IMR-90 (cell line): ENCODE results near the gene GALNT7. TPM values are rescaled to one million over a fixed set of nuclear protein-coding genes. Genes with fewer than 3 reads are reported as not detected.

ENCODE experiments used
- ATAC-seq: fragments of 200-7000 bp; cut with Tn5 transposase; 2 replicates; pipeline ENCODE4 v1.9.1; 2020; ENCODE audit warnings: low read depth, mild to moderate bottlenecking, moderate library complexity
- BruUV-seq: library from RNA; stranded (reverse); fragments of 400-500 nt; replicated peaks from 2 replicates; lab custom pipeline; 2021; lab: Mats Ljungman, UMichigan
- CTCF ChIA-PET: fragments of 300-600 bp; formaldehyde crosslinking; extraction: SDS; loops from one replicate; lab custom pipeline; 2021; ENCODE audit warnings: antibody characterized with exemption; lab: Yijun Ruan, JAX
- POLR2A ChIA-PET: fragments of 300-600 bp; sonication (Branson Sonifier 250); formaldehyde crosslinking; loops from one replicate; lab custom pipeline; 2022; ENCODE audit warnings: antibody characterized with exemption; ENCODE audit not compliant: unreplicated experiment; lab: Charles Lee
- DNase-seq: peaks from one replicate; pipeline ENCODE4 v3.0.0; 2013
- H2AFZ ChIP-seq: replicated peaks from 2 replicates; pipeline ENCODE3; 2013; ENCODE audit warnings: low read length, mild to moderate bottlenecking; ENCODE audit not compliant: poor library complexity
- H2AK5ac ChIP-seq: 2 replicates; pipeline ENCODE4 v1.6.1; 2013; ENCODE audit warnings: low read depth, low read length, inconsistent platforms
- H2AK9ac ChIP-seq: replicated peaks from 2 replicates; pipeline ENCODE3; 2013; ENCODE audit warnings: mild to moderate bottlenecking, low read depth, low read length, moderate library complexity; ENCODE audit not compliant: poor library complexity
- H2BK120ac ChIP-seq: 2 replicates; pipeline ENCODE4 v1.6.1; 2013; ENCODE audit warnings: low read depth, low read length, inconsistent platforms
- H2BK15ac ChIP-seq: 3 replicates; pipeline ENCODE4 v1.6.1; 2013; ENCODE audit warnings: low read depth, low read length, inconsistent platforms
- H2BK20ac ChIP-seq: 2 replicates; pipeline ENCODE4 v1.6.1; 2013; ENCODE audit warnings: low read depth, mild to moderate bottlenecking, inconsistent platforms, low read length, moderate library complexity
- H2BK5ac ChIP-seq: 2 replicates; pipeline ENCODE4 v1.6.1; 2013; ENCODE audit warnings: mild to moderate bottlenecking, low read depth, low read length, inconsistent platforms; ENCODE audit not compliant: poor library complexity, severe bottlenecking
- H3K14ac ChIP-seq: replicated peaks from 2 replicates; pipeline ENCODE4 v1.6.1; 2013; ENCODE audit warnings: low read depth, low read length, inconsistent platforms
- H3K18ac ChIP-seq: 2 replicates; pipeline ENCODE4 v1.6.1; 2013; ENCODE audit warnings: low read depth, low read length, control low read depth
- H3K23ac ChIP-seq: 2 replicates; pipeline ENCODE4 v1.6.1; 2013; ENCODE audit warnings: low read depth, low read length, inconsistent platforms
- H3K27ac ChIP-seq: 2 replicates; pipeline ENCODE4 v1.5.1; 2013; ENCODE audit warnings: mild to moderate bottlenecking, control low read depth, low read length; ENCODE audit not compliant: insufficient read depth
- H3K27me3 ChIP-seq: 2 replicates; pipeline ENCODE4 v1.6.1; 2013; ENCODE audit warnings: low read length; ENCODE audit not compliant: control insufficient read depth, insufficient read depth
- H3K36me3 ChIP-seq: 2 replicates; pipeline ENCODE4 v1.6.1; 2013; ENCODE audit warnings: low read length, mixed read lengths; ENCODE audit not compliant: control insufficient read depth, insufficient read depth
- H3K4ac ChIP-seq: 2 replicates; pipeline ENCODE4 v1.6.1; 2013; ENCODE audit warnings: low read depth, low read length, inconsistent platforms
- H3K4me1 ChIP-seq: 2 replicates; pipeline ENCODE4 v1.6.1; 2013; ENCODE audit warnings: low read length, mixed read lengths; ENCODE audit not compliant: control insufficient read depth, insufficient read depth
- H3K4me2 ChIP-seq: 2 replicates; pipeline ENCODE4 v1.6.1; 2013; ENCODE audit warnings: low read depth, mild to moderate bottlenecking, control low read depth, low read length, moderate library complexity
- H3K4me3 ChIP-seq: 2 replicates; pipeline ENCODE4 v1.5.1; 2013; ENCODE audit warnings: low read depth, mild to moderate bottlenecking, control low read depth, low read length, moderate library complexity; ENCODE audit not compliant: insufficient read depth
- H3K56ac ChIP-seq: 2 replicates; pipeline ENCODE4 v1.6.1; 2013; ENCODE audit warnings: low read length, inconsistent platforms; ENCODE audit not compliant: insufficient read depth; ENCODE audit errors: extremely low read depth
- H3K79me1 ChIP-seq, 2 experiments: 2 replicates each; pipeline ENCODE4 v1.6.1; 2013; ENCODE audit warnings: low read length in 2 of 2, inconsistent platforms in 1 of 2, low read depth in 1 of 2
- H3K9ac ChIP-seq: 2 replicates; pipeline ENCODE4 v1.6.1; 2013; ENCODE audit warnings: low read depth, low read length, control low read depth
- H3K9me1 ChIP-seq: 2 replicates; pipeline ENCODE4 v1.6.1; 2013; ENCODE audit warnings: low read length, inconsistent platforms; ENCODE audit not compliant: insufficient read depth
- H3K9me3 ChIP-seq: 2 replicates; pipeline ENCODE4 v1.6.1; 2013; ENCODE audit warnings: low read length; ENCODE audit not compliant: control insufficient read depth, insufficient read depth
- H4K20me1 ChIP-seq: 2 replicates; pipeline ENCODE4 v1.6.1; 2013; ENCODE audit warnings: low read length, inconsistent platforms; ENCODE audit not compliant: insufficient read depth
- H4K5ac ChIP-seq: 2 replicates; pipeline ENCODE4 v1.6.1; 2013; ENCODE audit warnings: mild to moderate bottlenecking, low read depth, low read length, control low read depth
- H4K8ac ChIP-seq, 2 experiments: 2 replicates each; pipeline ENCODE4 v1.6.1; 2013; ENCODE audit warnings: low read depth in 2 of 2, low read length in 2 of 2, control low read depth in 1 of 2, inconsistent platforms in 1 of 2
- H4K91ac ChIP-seq: 2 replicates; pipeline ENCODE4 v1.6.1; 2013; ENCODE audit warnings: low read depth, low read length, inconsistent platforms; ENCODE audit not compliant: insufficient read depth
- BHLHE40 ChIP-seq: fragments of 150-350 bp; IDR thresholded peaks from 2 replicates; pipeline ENCODE4 v1.6.1; 2016; ENCODE audit warnings: mild to moderate bottlenecking, low read depth, low read length
- FOS ChIP-seq: fragments of 150-350 bp; IDR thresholded peaks from 2 replicates; pipeline ENCODE4 v1.6.1; 2016; ENCODE audit warnings: low read depth, low read length
- MAFK ChIP-seq: IDR thresholded peaks from 2 replicates; pipeline ENCODE4 v1.6.1; 2012; ENCODE audit warnings: low read depth, low read length, improper control_type of control experiment
- MAZ ChIP-seq: IDR thresholded peaks from 2 replicates; pipeline ENCODE4 v1.6.1; 2012; ENCODE audit warnings: low read depth, mild to moderate bottlenecking, low read length, improper control_type of control experiment, moderate library complexity, borderline replicate concordance
- MXI1 ChIP-seq: IDR thresholded peaks from 2 replicates; pipeline ENCODE4 v1.6.1; 2012; ENCODE audit warnings: low read depth, mild to moderate bottlenecking, low read length, moderate library complexity, borderline replicate concordance
- NFE2L2 ChIP-seq: fragments of 150-350 bp; IDR thresholded peaks from 2 replicates; pipeline ENCODE4 v1.6.1; 2016; ENCODE audit warnings: low read depth, mild to moderate bottlenecking, low read length
- POLR2A ChIP-seq: IDR thresholded peaks from 2 replicates; pipeline ENCODE4 v1.6.1; 2012; ENCODE audit warnings: mild to moderate bottlenecking, low read depth, low read length
- RAD21 ChIP-seq: IDR thresholded peaks from 2 replicates; pipeline ENCODE4 v1.6.1; 2012; ENCODE audit warnings: low read length, improper control_type of control experiment
- RCOR1 ChIP-seq: IDR thresholded peaks from 2 replicates; pipeline ENCODE4 v1.6.1; 2012; ENCODE audit warnings: mild to moderate bottlenecking, low read length, improper control_type of control experiment; ENCODE audit not compliant: insufficient replicate concordance
- RFX5 ChIP-seq: IDR thresholded peaks from 2 replicates; pipeline ENCODE4 v1.8.0; 2012; ENCODE audit warnings: low read depth, mild to moderate bottlenecking, low read length, moderate library complexity
- SMC3 ChIP-seq: fragments of 150-350 bp; IDR thresholded peaks from 2 replicates; pipeline ENCODE4 v1.6.1; 2016; ENCODE audit warnings: low read depth, mild to moderate bottlenecking, antibody characterized with exemption, low read length, moderate library complexity
- WGBS, 2 experiments: methylation state at CpG; one replicate each; pipeline versions ENCODE4 v1.1.5 to v1.1.7; 2013; ENCODE audit warnings: missing lambda C conversion rate in 2 of 2; ENCODE audit not compliant: insufficient read length in 1 of 2; ENCODE audit errors: extremely low coverage in 2 of 2; 5-methylcytosine and 5-hydroxymethylcytosine counted together
- dilution Hi-C: fragments of 300-500 bp; cut with HindIII; formaldehyde crosslinking; loops from one replicate; pipeline ENCODE4 v1.14.3; 2018; ENCODE audit warnings: low sequenced_read_pairs; ENCODE audit not compliant: unreplicated experiment
- in situ Hi-C: fragments of 300-500 bp; cut with MboI; formaldehyde crosslinking; loops from 3 replicates; pipeline ENCODE4 v1.14.3; 2019; ENCODE audit warnings: low sequenced_read_pairs, inconsistent platforms, mixed read lengths
- intact Hi-C: fragments of 100-400 bp; cut with micrococcal nuclease; formaldehyde crosslinking; loops from 2 replicates; pipeline ENCODE4 v1.10.0; 2022
- polyA plus RNA-seq, 3 experiments: library from polyadenylated mRNA; depleted of rRNA; stranded (reverse); fragments of >200 nt; gene quantifications; 2 replicates each; pipeline ENCODE4 v1.2.3, GENCODE V29; 2012; ENCODE audit warnings: low replicate concordance in 1 of 3
- total RNA-seq: library from RNA; depleted of rRNA; stranded (reverse); fragments of >200 nt; gene quantifications from 2 replicates; pipeline ENCODE4 v1.2.3, GENCODE V29; 2012
- TF ChIP-seq, protein P1 (sequence below): conservative IDR thresholded peaks from 2 replicates; pipeline ENCODE4 v1.5.1; 2012; ENCODE audit warnings: mild to moderate bottlenecking, low read depth, low read length, improper control_type of control experiment
- TF ChIP-seq, protein P2 (sequence below): fragments of 150-350 bp; IDR thresholded peaks from 2 replicates; pipeline ENCODE4 v1.6.1; 2017; ENCODE audit warnings: mild to moderate bottlenecking, antibody characterized with exemption, low read length, low read depth
- TF ChIP-seq, protein P3 (sequence below): fragments of 150-350 bp; IDR thresholded peaks from 2 replicates; pipeline ENCODE4 v1.6.1; 2016; ENCODE audit warnings: low read depth, mild to moderate bottlenecking, low read length, moderate library complexity, borderline replicate concordance

The GALNT7 gene
- total and polyA plus RNA-seq, 2 of the 4 experiments (the other 2 are of a cell fraction) = 19.1 to 31.2 TPM

DNA sequence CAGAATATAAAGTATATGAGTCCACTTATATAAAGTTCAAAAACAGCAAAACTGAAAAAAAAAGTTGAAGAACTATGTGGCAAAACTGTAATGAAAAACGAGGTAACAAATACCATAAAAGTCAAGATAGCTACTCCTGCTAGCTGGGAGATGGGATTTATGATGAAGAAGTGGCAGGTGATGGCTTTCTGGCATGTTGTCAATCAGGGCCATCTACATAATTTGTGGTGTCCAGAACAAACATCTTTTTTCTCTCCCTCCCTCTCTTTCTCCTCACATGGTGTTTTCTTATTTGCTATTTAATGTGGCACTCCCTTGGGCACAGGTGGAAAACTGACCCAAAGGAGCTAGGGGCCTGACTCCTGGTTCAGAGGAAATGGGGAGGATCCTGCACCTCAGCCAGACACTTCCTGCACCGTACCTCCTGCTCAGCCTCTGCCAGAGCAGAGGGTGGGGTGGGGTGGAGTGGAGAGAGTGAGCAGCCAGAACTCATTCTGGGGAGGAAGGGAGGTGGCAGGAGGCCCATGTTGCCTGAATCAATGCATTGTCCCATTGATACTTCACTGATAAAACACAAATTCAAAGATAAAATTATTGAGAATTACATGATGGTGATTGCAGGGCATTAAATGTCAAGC lies 196.9 kb downstream of the GALNT7 start:
- POLR2A ChIA-PET = interaction anchor here (0.5 kb wide), 1 partner anchor 20 kb away, joined by 4 read pairs; no protein-coding TSS in a partner anchor
- H3K9ac ChIP-seq = no peak overlapping the region
- H3K4ac ChIP-seq = no peak overlapping the region
- no peaks in the 10 kb centered on the region for H3K79me1 ChIP-seq
- no peak overlapping the region for H3K4me2 ChIP-seq
- ATAC-seq = no peak
- no peak overlapping the region for H3K23ac ChIP-seq
- TF ChIP-seq MAFK = no peak
- TF ChIP-seq RFX5 = no peak
- no peak for TF ChIP-seq NFE2L2
- TF ChIP-seq POLR2A = no peak
- TF ChIP-seq, protein P1, sequence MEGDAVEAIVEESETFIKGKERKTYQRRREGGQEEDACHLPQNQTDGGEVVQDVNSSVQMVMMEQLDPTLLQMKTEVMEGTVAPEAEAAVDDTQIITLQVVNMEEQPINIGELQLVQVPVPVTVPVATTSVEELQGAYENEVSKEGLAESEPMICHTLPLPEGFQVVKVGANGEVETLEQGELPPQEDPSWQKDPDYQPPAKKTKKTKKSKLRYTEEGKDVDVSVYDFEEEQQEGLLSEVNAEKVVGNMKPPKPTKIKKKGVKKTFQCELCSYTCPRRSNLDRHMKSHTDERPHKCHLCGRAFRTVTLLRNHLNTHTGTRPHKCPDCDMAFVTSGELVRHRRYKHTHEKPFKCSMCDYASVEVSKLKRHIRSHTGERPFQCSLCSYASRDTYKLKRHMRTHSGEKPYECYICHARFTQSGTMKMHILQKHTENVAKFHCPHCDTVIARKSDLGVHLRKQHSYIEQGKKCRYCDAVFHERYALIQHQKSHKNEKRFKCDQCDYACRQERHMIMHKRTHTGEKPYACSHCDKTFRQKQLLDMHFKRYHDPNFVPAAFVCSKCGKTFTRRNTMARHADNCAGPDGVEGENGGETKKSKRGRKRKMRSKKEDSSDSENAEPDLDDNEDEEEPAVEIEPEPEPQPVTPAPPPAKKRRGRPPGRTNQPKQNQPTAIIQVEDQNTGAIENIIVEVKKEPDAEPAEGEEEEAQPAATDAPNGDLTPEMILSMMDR = no peak
- no peak for TF ChIP-seq RAD21
- no peak for TF ChIP-seq RCOR1
- TF ChIP-seq MXI1 = no peak
- no peak for TF ChIP-seq FOS
- no peak for TF ChIP-seq SMC3
- TF ChIP-seq MAZ = no peak
- TF ChIP-seq, protein P2, sequence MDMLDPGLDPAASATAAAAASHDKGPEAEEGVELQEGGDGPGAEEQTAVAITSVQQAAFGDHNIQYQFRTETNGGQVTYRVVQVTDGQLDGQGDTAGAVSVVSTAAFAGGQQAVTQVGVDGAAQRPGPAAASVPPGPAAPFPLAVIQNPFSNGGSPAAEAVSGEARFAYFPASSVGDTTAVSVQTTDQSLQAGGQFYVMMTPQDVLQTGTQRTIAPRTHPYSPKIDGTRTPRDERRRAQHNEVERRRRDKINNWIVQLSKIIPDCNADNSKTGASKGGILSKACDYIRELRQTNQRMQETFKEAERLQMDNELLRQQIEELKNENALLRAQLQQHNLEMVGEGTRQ = no peak
- no peak for TF ChIP-seq BHLHE40
- TF ChIP-seq, protein P3, sequence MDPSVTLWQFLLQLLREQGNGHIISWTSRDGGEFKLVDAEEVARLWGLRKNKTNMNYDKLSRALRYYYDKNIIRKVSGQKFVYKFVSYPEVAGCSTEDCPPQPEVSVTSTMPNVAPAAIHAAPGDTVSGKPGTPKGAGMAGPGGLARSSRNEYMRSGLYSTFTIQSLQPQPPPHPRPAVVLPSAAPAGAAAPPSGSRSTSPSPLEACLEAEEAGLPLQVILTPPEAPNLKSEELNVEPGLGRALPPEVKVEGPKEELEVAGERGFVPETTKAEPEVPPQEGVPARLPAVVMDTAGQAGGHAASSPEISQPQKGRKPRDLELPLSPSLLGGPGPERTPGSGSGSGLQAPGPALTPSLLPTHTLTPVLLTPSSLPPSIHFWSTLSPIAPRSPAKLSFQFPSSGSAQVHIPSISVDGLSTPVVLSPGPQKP = no peak
- H2AK9ac ChIP-seq = no peak overlapping the region
- H3K9me1 ChIP-seq = 0 out of 2 replicates have a peak, but pooled peaks cover 5% of the 10 kb centered on the region
- H3K27ac ChIP-seq = no peak overlapping the region
- no peaks in the 10 kb centered on the region for H4K20me1 ChIP-seq
- H2AFZ ChIP-seq = no peak overlapping the region
- H2BK5ac ChIP-seq = no peak overlapping the region
- intact Hi-C loops (no loop called here), in situ Hi-C loops (no loop called here), dilution Hi-C loops (no loop called here)
- WGBS, 2 experiments = no CpG with 5 or more reads among the region's 2 CpGs
- no peak for DNase-seq
- no peak overlapping the region for H4K91ac ChIP-seq
- H4K5ac ChIP-seq = no peak overlapping the region
- H3K18ac ChIP-seq = no peak overlapping the region
- no peaks in the 10 kb centered on the region for H3K27me3 ChIP-seq
- no peak overlapping the region for H2BK15ac ChIP-seq
- H3K9me3 ChIP-seq = no peaks in the 10 kb centered on the region
- H3K4me3 ChIP-seq = no peak overlapping the region
- CTCF ChIA-PET = no interaction called here
- no TSS peak for BruUV-seq
- no peaks in the 10 kb centered on the region; the same call in 1 of the 2 replicates for H3K4me1 ChIP-seq
- no peak overlapping the region for H3K14ac ChIP-seq
- no peak overlapping the region for H3K56ac ChIP-seq
- no peak overlapping the region for H2AK5ac ChIP-seq
- no peak overlapping the region for H2BK120ac ChIP-seq
- no peaks in the 10 kb centered on the region for H3K36me3 ChIP-seq
- H2BK20ac ChIP-seq = no peak overlapping the region
- no peak overlapping the region for H4K8ac ChIP-seq
